ENCODE measurements around the gene PITPNM3.
"Not testable (repeated sequence)": the region's sequence is repeated elsewhere in the genome, so short reads cannot be mapped to it uniquely, and the experiment has no call there.

The PITPNM3 gene

DNA sequence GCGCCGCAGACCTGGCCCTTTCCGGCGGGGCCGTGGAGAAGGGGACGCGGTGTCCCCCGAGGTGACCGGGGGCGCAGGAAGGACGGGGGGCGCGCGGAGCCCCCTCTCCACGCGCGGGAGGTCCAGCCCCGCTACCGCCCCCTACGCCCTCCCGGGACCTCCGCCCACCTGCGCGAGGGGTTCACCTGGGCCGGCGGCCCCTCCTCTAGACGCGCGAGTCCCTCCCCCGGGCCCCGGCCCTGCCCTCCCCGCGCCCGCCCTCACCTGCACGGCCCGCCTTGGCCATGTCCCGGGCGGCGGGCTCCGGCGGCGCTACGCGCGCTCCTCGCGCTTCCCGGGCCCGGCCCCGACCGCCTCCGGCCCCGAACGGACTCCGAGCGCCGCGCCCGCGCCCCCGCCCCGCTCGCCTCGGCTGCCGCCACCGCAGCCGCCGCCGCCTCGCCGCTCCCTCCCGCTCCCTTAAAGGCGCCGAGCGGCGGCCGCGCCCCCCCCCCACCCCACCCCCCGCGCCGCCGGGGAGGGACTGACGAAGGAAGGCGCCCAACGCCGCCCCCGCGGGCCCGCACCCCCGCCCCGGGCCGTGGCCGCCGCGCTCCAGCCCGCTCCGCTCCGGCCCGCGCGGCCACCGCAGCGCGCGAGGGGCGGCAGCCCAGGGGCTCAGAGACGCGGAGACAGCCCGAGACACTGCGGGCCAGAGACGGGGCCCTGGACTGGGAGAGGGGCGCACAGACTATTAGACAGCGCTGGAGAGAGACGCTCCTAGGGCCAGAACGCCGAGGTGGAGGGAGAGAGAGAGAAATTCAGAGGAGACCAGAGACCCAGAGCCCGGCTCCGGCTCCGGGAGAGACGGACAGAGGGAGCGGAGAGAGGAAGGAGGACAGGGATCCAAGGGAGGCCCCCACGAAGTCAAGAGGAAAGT, at the start of gene PITPNM3:
TSS of gene PITPNM3 (minus strand) at position 435 of the 919 bp plus-strand sequence. CDS start at position 286, 149 bp downstream.
- no peak for TF ChIP-seq GATA1 (IDR thresholded peaks at IDR 0.05; ENCODE audit: low read depth, low read length)
- no peak for TF ChIP-seq POLR2A (IDR thresholded peaks at IDR 0.05; ENCODE audit: low read length)
- DNase-seq: no peak

DNA sequence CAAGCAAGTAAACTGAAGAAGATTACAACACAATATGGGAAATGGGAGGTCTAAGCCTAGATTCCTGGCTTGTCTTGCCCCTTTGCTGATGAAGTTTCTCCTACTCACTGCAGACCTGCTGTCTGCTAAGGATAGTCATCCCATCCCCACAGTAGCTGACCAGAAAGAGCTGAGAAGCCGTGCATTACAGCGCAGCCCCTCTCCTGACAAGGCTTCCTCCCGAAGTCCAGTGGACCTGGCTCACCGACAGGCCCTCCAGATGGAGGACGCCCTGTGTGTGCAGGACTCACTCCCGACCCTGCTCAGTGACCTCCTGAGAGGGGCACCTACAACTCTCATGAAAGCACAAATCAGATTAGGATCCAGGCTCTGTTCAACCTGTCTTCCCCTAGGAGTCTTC, 48.8 kb upstream of the PITPNM3 start:
- TF ChIP-seq POLR2A (IDR thresholded peaks at IDR 0.05; ENCODE audit: low read length): no peak
- TF ChIP-seq GATA1 (IDR thresholded peaks at IDR 0.05; ENCODE audit: low read depth, low read length): no peak
- DNase-seq: no peak

DNA sequence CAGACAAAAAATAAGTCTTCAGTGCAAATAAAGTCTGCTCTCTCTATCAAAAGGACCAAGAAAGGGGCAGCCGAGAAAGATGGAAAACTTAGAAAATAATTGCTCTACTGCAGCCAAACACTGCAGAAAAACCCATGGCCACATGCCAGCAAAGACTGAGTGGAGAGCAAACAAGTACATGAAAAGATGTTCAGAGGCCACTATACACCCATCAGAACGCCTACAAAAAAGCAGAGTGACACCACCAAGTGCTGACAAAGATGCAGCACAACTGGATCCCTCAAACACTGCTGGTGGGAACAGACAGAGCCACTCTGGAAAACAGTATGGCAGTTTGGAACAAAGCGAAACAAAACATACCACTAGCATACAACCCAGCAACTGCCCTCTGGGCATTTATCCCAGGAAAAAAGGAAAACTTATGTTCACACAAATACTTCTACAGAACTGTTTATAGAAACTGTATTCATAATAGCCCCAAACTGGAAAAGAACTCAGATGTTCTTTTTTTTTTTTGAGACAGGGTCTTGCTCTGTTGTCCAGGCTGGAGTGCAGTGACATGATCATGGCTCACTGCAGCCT, 47.5 kb upstream of the PITPNM3 start:
- TF ChIP-seq POLR2A (IDR thresholded peaks at IDR 0.05; ENCODE audit: low read length) (no peak), GATA1 (IDR thresholded peaks at IDR 0.05; ENCODE audit: low read depth, low read length) (no peak)
- DNase-seq: no peak

DNA sequence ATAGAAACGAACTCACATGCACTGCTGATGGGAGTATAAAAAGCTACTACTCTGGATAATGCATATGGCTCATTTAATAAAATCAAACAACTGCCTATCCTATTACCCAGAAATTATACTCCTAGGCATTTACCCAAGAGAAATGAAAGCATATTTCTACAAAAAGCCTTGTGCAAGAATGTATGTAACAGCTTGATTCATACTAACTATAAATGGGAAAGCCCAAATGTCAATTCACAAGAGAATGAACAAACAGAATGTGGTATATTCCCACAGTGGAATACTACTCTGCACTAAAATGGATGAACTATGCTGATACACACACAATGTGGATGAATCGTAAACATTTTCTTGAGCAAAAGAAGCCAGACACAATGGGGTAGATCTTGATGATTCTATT, 45.8 kb upstream of the PITPNM3 start:
- no peak for TF ChIP-seq GATA1 (IDR thresholded peaks at IDR 0.05; ENCODE audit: low read depth, low read length)
- TF ChIP-seq POLR2A (IDR thresholded peaks at IDR 0.05; ENCODE audit: low read length): no peak
- no peak for DNase-seq

DNA sequence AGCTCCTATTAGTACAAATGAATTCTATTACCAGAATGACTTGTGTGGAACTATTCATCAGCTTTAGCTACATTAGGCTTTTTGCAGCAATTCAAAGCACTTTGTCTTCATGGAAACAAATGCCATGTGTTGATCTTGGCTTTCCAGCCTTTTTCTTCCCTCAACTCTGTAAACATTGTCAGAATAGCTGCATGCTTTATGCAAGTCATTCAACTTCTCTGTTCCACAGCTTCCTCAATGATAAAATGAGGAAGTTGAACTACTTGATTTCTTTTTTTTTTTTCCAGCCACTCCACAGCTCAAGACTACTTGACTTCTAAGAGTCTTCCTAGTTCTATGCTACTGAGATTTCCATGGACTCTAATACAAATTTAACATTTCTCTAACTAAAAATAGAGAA, 43.0 kb upstream of the PITPNM3 start:
- peak in 1 of 2 experiments; percentile 6 for DNase-seq
- no peak for TF ChIP-seq POLR2A (IDR thresholded peaks at IDR 0.05; ENCODE audit: low read length)
- no peak for TF ChIP-seq GATA1 (IDR thresholded peaks at IDR 0.05; ENCODE audit: low read depth, low read length)

DNA sequence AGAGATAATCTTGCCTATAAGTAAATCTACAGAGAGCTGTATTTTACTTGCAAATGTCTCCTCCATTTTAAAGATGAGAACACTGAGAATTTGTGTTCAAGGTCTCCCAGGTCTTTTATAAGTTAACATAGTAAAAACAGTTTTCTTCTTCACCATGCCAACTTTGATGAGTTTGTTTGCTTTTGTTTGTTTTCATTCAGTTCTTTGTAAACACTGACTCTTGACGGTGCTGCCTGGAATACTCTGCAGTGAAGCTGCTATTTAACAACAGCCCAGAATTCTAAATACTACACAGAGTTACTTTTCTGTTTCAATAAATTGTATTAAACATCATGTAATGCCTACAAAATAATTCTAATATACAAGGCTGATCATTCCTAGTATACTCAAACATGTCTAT, 41.4 kb upstream of the PITPNM3 start:
- TF ChIP-seq GATA1 (IDR thresholded peaks at IDR 0.05; ENCODE audit: low read depth, low read length): no peak
- TF ChIP-seq POLR2A (IDR thresholded peaks at IDR 0.05; ENCODE audit: low read length): no peak
- no peak for DNase-seq

DNA sequence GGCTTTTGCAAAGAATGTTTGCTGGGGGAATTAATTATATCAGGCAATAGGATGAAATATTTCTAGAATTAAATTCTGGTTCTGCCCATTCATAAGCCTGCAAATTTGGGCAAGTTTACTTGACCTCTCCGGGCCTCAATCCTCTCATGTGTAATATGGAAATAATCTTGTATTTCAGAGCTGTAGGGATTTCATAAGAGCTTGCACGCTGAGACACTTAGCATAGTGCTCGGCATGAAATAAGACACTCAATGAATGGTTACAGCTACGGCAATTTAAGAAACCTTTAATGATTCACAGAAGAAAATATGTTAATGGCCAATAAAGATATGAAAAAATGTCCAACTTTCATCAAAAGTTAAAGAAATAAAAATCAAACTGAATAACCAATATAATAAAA, 40.6 kb upstream of the PITPNM3 start:
- TF ChIP-seq GATA1 (IDR thresholded peaks at IDR 0.05; ENCODE audit: low read depth, low read length): no peak
- TF ChIP-seq POLR2A (IDR thresholded peaks at IDR 0.05; ENCODE audit: low read length): no peak
- DNase-seq: no peak

DNA sequence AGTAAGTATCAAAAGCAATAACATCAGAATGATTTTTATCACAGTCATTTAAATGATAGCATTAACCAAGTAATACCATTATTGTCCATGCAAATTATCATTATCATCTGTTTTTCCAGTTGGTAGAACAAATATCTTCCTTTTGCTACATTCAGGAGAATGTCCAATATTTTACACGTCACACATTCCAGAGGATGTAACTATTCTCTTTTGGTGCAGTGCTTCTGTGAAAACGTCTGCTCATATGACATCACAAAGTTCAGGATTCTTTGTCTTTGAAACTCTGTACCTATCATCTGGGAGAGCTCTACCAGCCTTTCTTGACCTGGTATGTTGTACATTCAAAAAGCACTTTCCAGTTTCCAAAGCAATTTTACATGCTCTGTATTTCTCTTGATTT, 40.2 kb upstream of the PITPNM3 start:
- DNase-seq: no peak
- no peak for TF ChIP-seq POLR2A (IDR thresholded peaks at IDR 0.05; ENCODE audit: low read length)
- no peak for TF ChIP-seq GATA1 (IDR thresholded peaks at IDR 0.05; ENCODE audit: low read depth, low read length)

DNA sequence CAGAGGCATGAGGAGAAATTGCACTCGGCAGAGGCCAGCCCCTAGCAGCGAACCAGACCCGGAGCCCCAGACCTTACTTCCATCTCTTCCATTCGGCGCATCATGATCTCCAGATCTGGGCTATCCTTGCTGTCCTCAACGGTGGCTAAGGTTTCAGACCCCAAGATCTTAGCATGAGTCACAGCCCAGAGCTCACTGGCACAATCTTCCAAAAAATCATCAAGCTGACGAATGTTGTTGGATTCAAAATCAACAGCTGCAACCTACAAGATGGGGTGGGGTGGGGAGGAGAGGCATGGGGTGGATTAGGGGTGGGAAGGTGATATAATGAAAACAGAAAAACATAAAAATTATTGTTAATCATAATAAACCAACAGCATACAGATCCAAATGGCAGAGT, 39.7 kb upstream of the PITPNM3 start:
- no peak for DNase-seq
- no peak for TF ChIP-seq GATA1 (IDR thresholded peaks at IDR 0.05; ENCODE audit: low read depth, low read length)
- no peak for TF ChIP-seq POLR2A (IDR thresholded peaks at IDR 0.05; ENCODE audit: low read length)

DNA sequence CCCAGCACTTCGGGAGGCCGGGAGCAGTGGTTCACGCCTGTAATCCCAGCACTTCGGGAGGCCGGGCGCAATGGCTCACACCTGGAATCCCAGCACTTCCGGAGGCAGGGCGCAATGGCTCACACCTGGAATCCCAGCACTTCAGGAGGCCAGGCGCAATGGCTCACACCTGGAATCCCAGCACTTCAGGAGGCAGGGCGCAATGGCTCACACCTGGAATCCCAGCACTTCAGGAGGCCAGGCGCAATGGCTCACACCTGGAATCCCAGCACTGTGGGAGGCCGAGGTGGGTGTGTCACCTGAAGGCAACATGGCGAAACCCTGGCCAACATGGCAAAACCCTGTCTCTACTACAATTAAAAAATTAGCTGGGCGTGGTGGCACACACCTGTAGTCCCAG, 37.0 kb upstream of the PITPNM3 start:
- DNase-seq: not testable (repeated sequence)

DNA sequence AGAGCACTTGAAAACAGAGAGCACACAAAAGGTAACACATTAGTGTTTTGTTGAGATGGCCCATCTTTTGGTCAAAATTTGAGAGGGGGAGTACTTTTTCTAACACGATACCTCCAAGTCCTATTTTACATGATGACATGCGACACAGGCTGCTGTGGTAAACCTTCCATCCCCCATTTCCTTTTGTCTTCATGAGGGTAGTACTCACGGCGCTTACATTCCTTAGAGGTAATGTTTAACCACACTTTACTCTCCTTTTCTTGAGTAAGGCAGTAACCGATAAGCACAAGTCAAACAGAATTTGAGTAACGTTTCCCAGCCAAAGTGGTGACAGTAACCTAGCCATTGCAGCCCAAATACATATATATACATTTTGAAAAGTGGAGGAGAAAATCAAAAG, 35.8 kb upstream of the PITPNM3 start:
- DNase-seq: no peak
- TF ChIP-seq POLR2A (IDR thresholded peaks at IDR 0.05; ENCODE audit: low read length) (no peak), GATA1 (IDR thresholded peaks at IDR 0.05; ENCODE audit: low read depth, low read length) (no peak)

DNA sequence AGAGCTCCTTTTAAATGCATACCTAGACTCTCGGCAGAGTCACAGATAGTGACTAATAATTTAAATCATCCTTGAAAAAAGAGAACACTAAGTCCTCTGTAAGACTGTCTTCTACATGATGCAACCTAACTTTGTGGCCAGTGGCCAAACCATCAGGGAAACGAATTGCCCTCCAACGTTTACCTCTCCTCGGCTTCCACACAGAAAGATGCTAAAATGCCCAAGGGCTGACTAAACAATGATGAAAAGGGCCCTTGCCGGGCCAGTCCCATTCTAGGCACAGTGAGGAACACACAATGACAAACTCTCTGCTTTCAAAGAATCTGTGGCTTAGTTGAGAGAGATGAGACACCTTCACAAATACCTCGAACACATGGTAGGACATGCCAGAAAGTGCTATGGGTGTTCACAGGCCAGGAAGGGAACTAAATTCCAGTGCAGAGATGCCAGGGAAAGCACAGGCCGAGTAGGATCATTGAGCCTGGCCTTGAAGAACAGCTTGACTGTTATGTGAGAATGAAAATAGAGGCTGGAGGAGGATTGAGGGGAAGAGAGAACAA, 35.3 kb upstream of the PITPNM3 start:
- DNase-seq: no peak

DNA sequence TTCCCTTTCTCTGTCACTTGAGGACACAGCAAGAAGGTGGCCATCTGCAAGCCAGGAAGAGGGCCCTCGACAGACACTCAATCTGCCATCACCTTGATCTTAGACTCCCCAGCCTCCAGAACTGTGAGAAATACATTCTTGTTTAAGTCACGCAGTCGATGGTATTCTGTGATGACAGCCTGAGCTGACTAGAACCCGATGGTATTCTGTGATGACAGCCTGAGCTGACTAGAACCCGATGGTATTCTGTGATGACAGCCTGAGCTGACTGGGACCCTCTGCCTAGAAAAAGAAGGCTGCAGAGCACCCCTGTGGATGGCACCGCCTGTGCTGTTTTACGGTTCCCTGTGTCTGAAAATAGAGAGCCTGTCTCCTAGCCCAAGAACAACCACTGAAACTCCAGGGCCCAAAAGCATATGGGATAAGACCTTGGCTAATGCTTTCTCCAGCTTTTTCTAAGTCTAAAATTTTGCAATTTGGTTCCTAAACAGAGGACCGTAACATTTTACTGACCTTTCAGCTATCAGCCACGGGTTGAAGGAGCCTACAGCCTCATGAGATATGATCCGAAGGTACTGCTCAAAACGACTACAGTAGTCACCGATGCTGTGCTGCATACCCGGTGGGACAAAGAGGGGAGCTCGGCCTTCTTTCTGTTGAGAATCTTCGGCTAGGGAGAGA, 33.1 kb upstream of the PITPNM3 start:
- no peak for DNase-seq
- TF ChIP-seq POLR2A (IDR thresholded peaks at IDR 0.05; ENCODE audit: low read length) (no peak), GATA1 (IDR thresholded peaks at IDR 0.05; ENCODE audit: low read depth, low read length) (no peak)

More for the DNA sequence above, 35.3 kb upstream of the PITPNM3 start:
- TF ChIP-seq GATA1 (IDR thresholded peaks at IDR 0.05; ENCODE audit: low read depth, low read length) (no peak), POLR2A (IDR thresholded peaks at IDR 0.05; ENCODE audit: low read length) (no peak)

DNA sequence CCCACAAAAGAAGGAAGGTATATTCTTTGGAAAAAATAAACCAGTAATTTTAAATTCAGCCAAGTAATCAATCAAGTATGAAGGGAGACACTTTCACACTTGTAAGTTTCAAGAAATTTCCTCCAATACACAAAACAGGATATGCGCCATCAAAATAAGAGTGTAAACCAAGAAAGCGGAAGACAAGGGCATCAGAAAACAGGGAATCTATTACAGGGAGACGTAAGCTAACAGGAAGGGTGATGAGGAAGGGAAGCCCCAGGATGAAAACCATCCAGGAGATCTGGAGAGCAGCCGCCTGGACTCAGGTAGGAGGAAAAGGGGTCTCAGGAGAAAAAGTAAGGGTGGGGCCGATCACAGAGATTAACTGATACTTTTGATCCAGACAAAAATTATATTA, 31.8 kb upstream of the PITPNM3 start:
- TF ChIP-seq GATA1 (IDR thresholded peaks at IDR 0.05; ENCODE audit: low read depth, low read length) (no peak), POLR2A (IDR thresholded peaks at IDR 0.05; ENCODE audit: low read length) (no peak)
- DNase-seq: no peak
